ENCODE results near the gene FAU. TPM values are rescaled to one million over a fixed set of nuclear protein-coding genes. Genes with fewer than 3 reads are reported as not detected.

The FAU gene
- total and polyA plus RNA-seq, 2 of the 13 experiments (the other 11 are each of a cell fraction or from before 2014, with no cell fraction given), result 374 to 869 TPM

GRCh38 chr11:65112546-65113360 lies 9.2 kb downstream of the FAU start (continued):
- TF ChIP-seq GMEB1 (CRISPR knock-in tag; IDR thresholded peaks at IDR 0.05; ENCODE audit: borderline replicate concordance) (no peak), IRF2 (CRISPR knock-in tag; IDR thresholded peaks at IDR 0.05) (0 out of 2 replicates have a peak, but pooled peaks have one; percentile 25), ZNF318 (CRISPR knock-in tag; IDR thresholded peaks at IDR 0.05) (no peak), ZKSCAN8 (CRISPR knock-in tag; IDR thresholded peaks at IDR 0.05; ENCODE audit: borderline replicate concordance) (0 out of 2 replicates have a peak, but pooled peaks have one; percentile 36), ZNF558 (CRISPR knock-in tag; IDR thresholded peaks at IDR 0.05; ENCODE audit: borderline replicate concordance) (no peak), MXD4 (CRISPR knock-in tag; IDR thresholded peaks at IDR 0.05) (no peak), PBX3 (CRISPR knock-in tag; IDR thresholded peaks at IDR 0.05; ENCODE audit: borderline replicate concordance) (no peak), SUZ12 (IDR thresholded peaks at IDR 0.05; ENCODE audit: low read depth, low read length) (no peak), ZFYVE20 (CRISPR knock-in tag; IDR thresholded peaks at IDR 0.05; ENCODE audit: borderline replicate concordance, low read depth) (no peak), NR1H2 (CRISPR knock-in tag; IDR thresholded peaks at IDR 0.05; ENCODE audit: borderline replicate concordance, low read depth) (no peak), SNAPC2 (CRISPR knock-in tag; IDR thresholded peaks at IDR 0.05) (no peak), KLF15 (CRISPR knock-in tag; IDR thresholded peaks at IDR 0.05; ENCODE audit: borderline replicate concordance) (no peak), ZNF800 (CRISPR knock-in tag; IDR thresholded peaks at IDR 0.05) (peak; percentile 68; the same call in 1 of the 2 replicates), ZNF782 (CRISPR knock-in tag; IDR thresholded peaks at IDR 0.05; ENCODE audit: borderline replicate concordance) (no peak), SETDB1 (CRISPR knock-in tag; IDR thresholded peaks at IDR 0.05; ENCODE audit: borderline replicate concordance) (no peak)

All from HepG2 (cell line).